ENCODE results near the gene KLHL41.
A peak's percentile ranks its signal among the peaks of the same experiment; 100 is the strongest.

The KLHL41 gene

GRCh38 chr2:169472249-169472648 is 37.3 kb upstream of the KLHL41 start:
- TF ChIP-seq CTCF (IDR thresholded peaks at IDR 0.05; ENCODE audit: low read depth, low read length) = no peak
- no peak overlapping the region for H3K4me3 ChIP-seq (ENCODE audit: low read depth, low read length)

GRCh38 chr2:169476459-169476858 is 33.0 kb upstream of the KLHL41 start:
- H3K4me3 ChIP-seq (ENCODE audit: low read depth, low read length) = no peak overlapping the region
- TF ChIP-seq CTCF (IDR thresholded peaks at IDR 0.05; ENCODE audit: low read depth, low read length) = no peak

GRCh38 chr2:169478339-169478738 is 31.2 kb upstream of the KLHL41 start:
- H3K4me3 ChIP-seq (ENCODE audit: low read depth, low read length) = no peak overlapping the region
- TF ChIP-seq CTCF (IDR thresholded peaks at IDR 0.05; ENCODE audit: low read depth, low read length) = no peak

GRCh38 chr2:169478745-169479256 is 30.7 kb upstream of the KLHL41 start:
- peak overlapping the region; percentile 64 for H3K4me3 ChIP-seq (ENCODE audit: low read depth, low read length)
- TF ChIP-seq CTCF (IDR thresholded peaks at IDR 0.05; ENCODE audit: low read depth, low read length) = no peak

- peak; percentile 43; the same call in 1 of the 2 replicates for TF ChIP-seq CTCF (IDR thresholded peaks at IDR 0.05; ENCODE audit: low read depth, low read length)
- H3K4me3 ChIP-seq (ENCODE audit: low read depth, low read length) = peak within 1 kb of the TSS; percentile 64
Measured at GRCh38 chr2:169479257-169480078, 30.0 kb upstream of the KLHL41 start, which contains the start of gene BBS5. TSS of gene BBS5 (plus strand) at chr2:169479494. CDS start at chr2:169479554, 60 bp downstream.

GRCh38 chr2:169480079-169480465 is 29.4 kb upstream of the KLHL41 start:
- H3K4me3 ChIP-seq (ENCODE audit: low read depth, low read length) = peak overlapping the region; percentile 64
- no peak for TF ChIP-seq CTCF (IDR thresholded peaks at IDR 0.05; ENCODE audit: low read depth, low read length)

GRCh38 chr2:169485650-169486138 is 23.8 kb upstream of the KLHL41 start:
- no peak overlapping the region for H3K4me3 ChIP-seq (ENCODE audit: low read depth, low read length)
- TF ChIP-seq CTCF (IDR thresholded peaks at IDR 0.05; ENCODE audit: low read depth, low read length) = no peak
